ENCODE data around the gene IGF2BP3.
"Not testable (repeated sequence)": the region's sequence is repeated elsewhere in the genome, so short reads cannot be mapped to it uniquely, and the experiment has no call there.

The IGF2BP3 gene
- 0.18 to 0.22 reads per million in 2 experiments for total RNA-seq

DNA sequence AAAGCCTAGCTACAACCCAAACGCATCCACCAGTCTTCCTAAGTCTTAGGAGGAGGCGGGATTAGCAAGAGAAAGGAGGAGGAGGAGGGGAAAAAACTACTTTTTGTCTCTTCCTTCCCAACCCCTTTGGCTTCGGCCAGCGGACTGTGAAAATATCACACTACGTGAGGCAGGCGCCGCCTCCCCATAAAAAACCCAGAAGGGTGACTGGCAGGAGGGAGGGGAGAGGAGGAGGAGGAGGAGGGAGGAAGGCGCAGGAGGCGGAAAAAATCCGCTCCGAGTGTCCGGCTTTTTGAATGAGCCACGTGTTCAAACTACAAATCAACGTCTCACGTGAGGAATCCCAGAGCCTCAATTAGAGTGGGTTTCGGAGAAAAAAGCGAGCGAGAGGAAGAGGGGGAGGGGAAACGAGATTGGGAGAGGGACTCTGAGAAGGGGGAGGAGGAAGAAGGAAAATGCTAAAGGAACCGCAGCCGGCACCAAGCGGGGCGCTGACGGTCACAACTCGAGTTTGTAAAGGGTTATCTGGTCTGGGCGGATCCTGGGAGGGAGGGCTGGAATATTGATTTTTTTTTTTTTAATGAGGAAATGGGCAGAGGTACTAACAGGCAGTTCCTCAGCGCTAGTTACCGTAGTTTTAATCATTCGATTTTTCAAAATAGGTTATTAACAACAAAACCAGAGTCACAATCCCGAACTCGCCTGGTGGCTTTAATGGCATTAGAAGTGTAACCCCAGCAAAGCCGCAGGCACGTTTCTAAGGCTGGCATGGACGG is at the start of gene IGF2BP3:
Gene IGF2BP3 (minus strand): TSS at position 162 of the 776 bp plus-strand sequence. CDS start 381 bp downstream, outside the sequence.
- no peak for DNase-seq (ENCODE audit: low read depth)

DNA sequence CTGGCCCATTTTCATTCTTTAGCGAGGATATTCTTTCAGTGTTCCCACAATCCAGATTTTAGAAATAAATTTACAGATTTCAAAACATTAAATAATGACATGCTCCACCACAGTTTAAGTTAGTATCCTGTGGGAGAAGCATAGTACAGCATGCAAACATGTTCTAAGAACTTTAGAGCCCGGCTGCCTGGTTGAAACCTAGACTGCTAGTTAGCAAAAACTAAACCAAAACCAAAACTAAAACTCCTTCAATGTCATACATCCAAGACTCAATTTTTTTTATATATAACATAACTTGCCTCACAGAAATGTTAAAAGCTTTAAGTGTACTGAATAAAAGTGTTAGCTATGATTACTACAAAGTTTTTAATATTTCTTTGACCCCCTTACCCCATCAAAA is 44.5 kb upstream of the IGF2BP3 start:
- no peak for DNase-seq (ENCODE audit: low read depth)

DNA sequence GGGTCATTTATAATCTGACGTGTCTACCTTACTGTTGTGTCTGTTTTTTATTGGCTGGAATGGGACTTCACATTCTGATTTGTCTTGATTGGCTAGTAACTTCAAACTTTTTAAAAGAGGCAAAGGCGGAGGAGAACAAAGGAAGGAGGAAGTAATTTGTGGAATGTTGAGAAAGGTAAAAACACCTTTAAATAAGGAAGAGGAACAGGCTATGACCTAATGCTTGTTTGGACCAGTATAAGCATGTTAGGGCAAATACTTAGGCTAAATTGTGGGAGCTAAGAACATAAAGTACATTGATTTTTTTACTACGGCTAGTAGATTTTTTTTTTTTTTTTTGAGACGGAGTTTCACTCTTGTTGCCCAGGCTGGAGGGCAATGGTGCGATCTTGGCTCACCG is 43.5 kb upstream of the IGF2BP3 start:
- not testable (repeated sequence) for DNase-seq (ENCODE audit: low read depth)

DNA sequence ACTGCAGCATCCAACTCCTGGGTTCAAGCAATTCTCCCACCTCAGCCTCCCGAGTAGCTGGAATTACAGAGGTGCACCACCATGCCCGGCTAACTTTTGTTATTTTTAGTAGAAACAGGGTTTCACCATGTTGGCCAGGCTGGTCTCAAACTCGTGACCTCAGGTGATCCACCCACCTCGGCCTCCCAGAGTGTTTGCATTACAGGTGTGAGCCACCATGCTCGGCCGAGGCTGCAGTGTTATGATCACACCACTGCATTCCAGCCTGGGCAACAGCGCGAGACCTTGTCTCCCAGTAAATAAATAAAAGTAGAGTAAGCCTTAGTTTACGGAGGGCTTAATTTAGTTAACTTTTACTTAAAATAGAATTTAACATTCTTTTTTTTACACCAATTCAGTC is 23.7 kb upstream of the IGF2BP3 start:
- DNase-seq (ENCODE audit: low read depth) = no peak

DNA sequence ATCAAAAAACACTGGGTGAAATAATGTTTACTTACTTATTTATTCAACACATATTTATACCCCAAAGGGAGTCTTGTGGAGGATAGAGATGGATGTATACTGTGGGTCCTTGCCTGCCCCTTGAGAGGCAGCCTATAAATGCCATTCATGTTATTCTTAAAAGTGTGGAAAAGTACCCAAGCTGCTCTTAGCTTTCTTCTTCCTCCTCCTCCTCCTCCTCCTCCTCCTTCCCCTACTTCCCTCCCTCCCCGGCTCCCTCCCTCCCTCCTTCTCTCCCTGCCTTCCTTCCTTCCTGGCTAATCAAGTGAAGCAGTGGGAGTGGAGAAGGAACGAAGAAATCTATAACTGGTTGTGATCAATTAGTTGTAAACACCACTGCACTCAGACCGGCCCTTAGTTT is 21.2 kb upstream of the IGF2BP3 start:
- DNase-seq (ENCODE audit: low read depth) = no peak

DNA sequence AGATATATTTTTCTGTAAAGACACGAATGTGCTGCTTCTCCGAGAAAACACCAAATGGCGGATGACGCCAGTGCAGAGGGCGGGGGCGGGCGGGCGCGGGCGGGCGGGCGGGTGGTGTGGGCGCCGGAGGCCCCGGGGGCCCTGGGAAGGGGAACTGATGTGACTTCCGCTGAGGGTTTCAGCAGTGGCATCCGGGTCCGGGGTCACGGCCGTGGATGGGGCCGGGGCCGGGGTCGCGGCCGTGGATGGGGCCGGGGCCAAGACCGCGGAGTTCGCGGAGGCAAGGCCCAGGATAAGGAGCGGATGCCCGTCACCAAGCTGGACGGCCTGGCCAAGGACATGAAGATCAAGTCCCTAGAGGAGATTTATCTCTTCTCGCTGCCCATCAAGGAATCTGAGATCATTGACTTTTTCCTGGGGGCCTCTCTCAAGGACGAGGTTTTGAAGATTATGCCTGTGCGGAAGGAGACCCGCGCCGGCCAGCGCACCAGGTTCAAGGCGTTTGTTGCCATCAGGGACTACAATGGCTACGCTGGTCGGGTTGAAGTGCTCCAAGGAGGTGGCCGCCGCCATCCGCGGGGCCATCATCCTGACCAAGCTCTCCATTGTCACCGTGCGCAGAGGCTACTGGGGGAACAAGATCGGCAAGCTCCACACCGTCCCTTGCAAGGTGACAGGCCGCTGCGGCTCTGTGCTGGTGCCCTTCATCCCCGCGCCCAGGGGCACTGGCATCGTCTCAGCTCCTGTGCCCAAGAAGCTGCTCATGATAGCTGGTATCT is 20.3 kb upstream of the IGF2BP3 start:
- DNase-seq (ENCODE audit: low read depth) = peak; percentile 37

DNA sequence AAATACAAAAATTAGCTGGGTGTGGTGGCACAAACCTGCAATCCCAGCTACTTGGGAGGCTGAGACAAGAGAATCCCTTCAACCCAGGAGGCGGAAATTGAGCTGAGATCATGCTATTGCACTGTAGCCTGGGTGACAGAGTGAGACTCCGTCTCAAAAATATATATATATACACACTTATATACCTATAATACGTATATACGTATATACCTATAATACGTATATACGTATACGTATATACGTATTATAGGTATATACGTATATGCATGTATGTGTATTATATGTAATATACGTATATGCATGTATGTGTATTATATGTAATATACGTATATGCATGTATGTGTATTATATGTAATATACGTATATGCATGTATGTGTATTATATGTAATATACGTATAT is 18.4 kb upstream of the IGF2BP3 start:
- not testable (repeated sequence) for DNase-seq (ENCODE audit: low read depth)

DNA sequence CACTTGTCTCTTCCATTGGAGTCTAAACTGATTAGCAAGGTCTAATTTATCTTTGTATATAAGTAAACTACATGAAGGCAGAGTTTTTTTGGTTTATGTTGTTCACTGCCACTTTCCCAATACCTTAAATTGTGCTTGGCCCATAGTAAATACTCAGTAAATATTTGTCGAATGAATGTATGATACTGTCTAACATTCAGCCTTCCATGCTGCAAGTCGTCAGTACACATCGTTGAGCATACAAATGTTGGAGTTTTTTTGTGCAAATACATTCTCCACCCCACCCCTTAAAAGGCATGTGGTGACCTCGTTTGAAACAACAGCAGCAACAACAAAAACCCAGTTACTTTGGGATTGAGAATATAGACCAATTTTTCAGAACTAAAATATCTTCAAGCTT is 17.4 kb upstream of the IGF2BP3 start:
- DNase-seq (ENCODE audit: low read depth) = no peak

DNA sequence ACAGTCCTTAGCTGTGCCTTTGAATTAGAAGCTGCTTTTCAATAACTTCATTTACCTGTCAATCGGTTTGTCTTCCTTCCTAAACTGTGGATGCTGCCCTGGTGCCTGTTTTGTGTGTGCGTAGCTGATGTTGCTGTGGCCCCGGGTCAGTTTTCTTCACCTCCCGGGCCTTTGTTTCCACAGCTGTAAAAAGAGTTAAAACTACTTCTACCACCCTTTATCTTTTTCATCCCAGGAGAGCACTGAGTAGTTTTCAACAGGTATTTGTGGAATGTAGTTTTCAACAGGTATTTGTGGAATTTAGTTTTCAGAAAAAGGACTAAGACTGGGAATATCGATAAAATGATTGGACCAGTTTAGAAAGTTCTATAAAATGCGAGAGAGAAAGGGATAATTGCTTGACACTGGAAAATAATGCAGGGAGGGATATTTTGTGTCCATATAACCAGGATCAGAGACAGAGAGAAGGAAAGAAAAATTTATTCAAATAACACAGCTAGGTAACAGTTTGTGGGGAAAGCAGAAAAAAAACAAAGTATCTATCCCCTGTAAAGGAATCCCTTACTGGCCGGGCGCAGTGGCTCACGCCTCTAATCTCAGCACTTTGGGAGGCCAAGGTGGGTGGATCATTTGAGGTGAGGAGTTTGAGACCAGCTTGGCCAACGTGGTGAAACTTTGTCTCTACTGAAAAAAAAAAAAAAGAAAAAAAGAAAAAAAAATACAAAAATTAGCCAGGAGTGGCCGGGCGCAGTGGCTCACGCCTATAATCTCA is 15.9 kb upstream of the IGF2BP3 start:
- DNase-seq (ENCODE audit: low read depth) = no peak

DNA sequence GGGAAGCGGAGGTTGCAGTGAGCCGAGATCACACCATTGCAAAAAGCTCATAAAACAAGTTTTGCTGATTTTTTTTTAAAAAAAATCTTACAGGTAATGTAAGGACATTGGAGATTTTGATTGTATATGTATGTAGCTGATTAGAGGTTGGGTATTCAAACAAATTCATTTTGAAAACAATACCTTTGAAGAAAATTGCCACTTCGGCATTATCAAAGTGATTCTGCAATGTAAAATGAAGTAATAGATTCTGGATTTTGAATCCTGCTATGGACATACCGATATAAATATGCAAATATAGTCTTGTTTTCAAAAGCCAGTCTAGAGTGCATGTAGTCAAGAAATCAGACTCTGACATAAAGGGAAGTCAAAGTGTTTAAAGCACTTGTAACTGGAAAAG is 12.4 kb upstream of the IGF2BP3 start:
- DNase-seq (ENCODE audit: low read depth) = no peak

DNA sequence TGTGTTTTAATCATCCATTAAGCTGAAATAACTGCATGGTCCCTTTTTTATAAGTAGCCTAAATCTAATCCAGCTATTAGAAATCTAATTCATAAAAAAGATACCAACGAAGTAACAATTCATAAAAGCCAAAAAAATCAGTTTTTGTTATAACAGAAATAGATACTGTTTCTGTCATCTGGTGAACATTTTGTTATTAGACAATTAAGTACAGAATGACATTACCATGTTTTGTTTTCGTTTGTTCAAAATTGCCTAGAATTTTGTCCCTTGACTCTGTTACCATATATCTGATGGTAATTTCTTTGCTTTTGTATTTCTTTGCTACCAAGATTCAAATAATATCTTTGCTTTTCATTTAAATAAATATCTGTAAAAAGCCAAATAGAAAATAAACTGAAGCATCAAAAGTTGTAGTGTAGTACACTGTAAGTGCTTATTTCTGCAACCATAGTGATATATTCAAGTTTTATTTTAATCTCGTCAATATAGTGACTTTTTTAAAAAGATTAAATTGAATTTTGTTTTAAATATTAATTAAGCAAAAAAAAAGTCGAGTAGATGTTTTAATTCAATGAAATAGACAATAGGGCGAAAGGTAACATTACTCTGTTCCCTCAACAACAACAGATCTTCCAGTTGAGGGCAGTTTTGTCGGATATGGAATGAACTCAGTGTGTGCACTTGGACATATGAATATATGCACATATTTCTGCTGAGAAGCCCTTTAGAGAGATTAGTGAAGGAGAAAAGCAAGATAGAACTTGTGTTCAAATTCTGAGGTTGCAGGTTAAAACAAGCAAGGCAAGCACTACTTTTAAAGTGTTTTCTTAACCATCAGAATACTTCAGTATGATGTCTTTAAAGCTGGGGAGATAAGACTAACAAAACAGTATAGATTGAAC is 7.9 kb upstream of the IGF2BP3 start:
- no peak for DNase-seq (ENCODE audit: low read depth)

DNA sequence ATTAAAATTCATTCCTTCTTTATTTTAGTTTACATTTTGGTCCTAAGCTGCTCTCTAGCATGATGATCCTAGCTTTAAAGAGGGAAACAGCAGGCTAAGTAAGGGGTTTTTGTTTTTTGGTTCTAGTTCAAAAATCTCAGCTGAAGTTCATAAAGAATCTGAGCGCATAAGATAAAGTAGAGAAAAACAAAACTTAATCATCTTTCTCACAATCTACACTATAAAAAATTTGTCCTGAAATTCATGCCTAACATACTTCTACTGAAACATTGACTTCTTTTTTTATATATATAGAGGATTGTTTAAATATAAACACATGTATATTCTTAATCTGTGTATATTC is 6.8 kb upstream of the IGF2BP3 start:
- no peak for DNase-seq (ENCODE audit: low read depth)

DNA sequence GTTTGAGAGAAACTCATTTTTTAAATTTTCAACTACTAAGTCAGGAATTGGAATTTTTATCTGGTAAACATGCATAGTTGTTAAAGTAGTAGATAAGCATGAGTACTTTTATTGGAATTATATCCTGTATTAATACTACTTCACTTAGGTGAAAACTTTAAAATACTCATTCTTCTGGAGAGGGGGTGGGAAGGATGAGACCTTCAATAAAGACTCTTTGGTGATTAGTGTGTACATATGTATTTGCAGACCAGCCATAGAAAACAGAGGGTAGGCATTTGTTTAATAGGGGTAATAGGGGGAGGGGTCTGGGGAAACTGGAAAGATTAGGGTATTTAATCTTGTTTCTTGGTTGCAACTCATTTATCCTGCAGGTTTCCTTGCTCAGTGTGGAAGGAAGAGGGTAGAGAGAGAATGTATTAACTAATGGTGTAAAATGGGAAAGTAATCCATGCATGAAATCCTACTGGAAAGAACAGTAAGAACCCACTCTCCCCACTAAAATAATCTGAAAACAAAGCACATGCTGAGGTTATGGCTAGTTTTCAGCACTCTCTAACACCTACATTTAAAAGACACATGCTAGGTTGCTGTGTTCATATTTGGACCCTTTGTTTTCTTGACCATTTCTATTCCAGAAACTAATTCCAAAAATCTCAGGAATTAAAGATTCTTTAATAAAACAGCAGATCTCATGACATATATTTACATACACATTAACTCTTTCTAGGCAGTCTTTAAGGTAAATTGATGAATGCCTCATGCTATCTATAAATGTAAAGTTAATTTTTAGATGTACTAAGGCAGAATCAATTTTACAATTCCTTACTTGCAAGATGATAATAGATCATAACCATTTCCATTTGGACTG is 6.2 kb upstream of the IGF2BP3 start:
- no peak for DNase-seq (ENCODE audit: low read depth)

DNA sequence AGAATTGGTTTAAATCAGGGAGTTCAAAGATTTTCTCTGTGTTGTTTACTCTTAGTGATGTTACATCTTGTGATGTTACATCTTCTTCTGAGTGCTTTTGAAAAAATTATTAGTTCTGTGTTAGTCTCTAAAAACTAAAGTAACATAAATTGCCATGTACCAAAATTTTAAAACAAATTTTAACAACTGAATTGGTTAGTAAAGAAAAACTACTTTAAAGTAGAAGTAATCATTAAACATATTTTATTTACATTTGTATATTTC is 5.2 kb upstream of the IGF2BP3 start:
- no peak for DNase-seq (ENCODE audit: low read depth)

DNA sequence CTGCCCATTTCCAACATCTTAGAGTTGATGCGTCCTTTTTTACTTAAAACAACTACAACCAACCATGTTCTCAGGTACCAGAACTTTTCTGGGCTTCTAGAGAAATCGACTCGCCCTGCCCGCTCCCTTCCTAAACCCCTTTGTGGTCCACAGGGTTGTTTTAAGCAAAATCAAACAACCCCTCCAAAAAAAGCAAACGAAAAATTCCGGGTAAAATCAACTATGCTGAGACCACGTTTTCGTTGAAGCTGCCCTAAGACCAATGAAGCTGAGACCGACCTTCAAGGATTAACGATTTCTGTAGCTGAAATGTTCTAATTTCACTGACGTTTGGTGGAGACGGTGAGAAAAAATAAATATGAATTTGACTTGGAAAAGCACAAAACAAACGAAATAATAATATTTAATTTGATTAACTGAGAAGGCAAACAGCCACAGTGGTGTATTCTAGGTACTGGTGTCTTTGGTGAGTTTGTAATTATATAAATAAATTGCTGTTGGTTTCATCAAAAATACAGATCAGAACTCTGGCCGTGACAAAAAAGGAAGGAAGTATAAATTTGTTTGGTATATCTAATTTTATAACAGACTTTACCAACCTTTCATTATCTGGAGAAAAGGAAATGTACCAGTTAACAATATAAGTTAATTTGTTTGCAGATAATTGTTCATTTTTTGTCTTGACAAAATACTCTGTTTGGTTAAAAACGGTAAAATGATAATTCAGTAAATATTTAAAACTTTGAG is 4.7 kb upstream of the IGF2BP3 start:
- DNase-seq (ENCODE audit: low read depth) = no peak

DNA sequence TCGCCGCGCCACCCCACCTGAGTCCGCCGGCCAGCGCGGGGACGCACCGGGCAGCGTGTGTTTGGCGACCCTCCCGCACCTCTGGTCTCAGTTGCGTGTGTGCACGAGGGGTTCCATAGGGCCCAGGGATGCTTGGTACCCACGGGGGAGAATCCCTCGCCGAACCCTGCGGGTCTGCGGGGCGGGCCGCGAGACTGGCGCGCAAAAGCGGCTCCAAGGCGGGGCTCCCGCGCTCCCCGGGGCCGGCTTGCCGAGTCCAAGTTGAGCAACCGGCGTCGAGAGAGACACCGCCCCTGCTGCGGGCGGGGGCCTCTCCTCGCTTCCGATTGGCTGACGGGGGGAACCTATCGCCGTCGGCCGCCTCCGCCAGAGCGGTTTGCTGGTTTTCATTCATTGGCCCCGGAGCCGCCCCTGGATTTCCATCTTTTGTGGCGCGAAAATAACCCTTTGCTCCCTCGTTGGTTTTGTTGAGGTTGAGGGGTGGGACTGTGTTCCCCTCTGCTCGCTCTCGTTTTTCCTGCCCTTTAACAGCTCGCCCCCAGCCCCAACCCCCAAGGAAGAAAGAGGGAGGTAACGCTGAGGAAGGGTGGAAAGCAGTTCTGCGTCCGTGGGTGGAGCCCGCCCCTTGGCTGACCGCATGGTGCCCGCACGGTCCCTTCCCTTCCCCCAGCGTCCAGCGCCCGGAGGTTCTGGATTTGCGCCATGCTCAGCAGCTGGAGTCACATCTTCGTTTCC is 4.0 kb upstream of the IGF2BP3 start:
- DNase-seq (ENCODE audit: low read depth) = no peak

DNA sequence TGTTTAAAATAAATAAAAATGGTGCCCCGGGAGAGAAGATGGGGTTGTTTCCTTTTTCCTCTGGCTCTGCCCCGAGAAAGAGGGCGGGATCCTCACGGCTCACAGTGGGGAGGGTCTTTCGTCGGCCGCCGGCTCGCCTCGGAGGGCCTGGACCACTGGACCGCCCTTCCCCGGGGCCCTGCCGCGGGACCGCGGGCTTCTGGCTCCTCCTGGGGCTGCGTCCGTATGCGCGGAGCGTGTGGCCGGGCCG is 3.5 kb upstream of the IGF2BP3 start:
- DNase-seq (ENCODE audit: low read depth) = no peak

DNA sequence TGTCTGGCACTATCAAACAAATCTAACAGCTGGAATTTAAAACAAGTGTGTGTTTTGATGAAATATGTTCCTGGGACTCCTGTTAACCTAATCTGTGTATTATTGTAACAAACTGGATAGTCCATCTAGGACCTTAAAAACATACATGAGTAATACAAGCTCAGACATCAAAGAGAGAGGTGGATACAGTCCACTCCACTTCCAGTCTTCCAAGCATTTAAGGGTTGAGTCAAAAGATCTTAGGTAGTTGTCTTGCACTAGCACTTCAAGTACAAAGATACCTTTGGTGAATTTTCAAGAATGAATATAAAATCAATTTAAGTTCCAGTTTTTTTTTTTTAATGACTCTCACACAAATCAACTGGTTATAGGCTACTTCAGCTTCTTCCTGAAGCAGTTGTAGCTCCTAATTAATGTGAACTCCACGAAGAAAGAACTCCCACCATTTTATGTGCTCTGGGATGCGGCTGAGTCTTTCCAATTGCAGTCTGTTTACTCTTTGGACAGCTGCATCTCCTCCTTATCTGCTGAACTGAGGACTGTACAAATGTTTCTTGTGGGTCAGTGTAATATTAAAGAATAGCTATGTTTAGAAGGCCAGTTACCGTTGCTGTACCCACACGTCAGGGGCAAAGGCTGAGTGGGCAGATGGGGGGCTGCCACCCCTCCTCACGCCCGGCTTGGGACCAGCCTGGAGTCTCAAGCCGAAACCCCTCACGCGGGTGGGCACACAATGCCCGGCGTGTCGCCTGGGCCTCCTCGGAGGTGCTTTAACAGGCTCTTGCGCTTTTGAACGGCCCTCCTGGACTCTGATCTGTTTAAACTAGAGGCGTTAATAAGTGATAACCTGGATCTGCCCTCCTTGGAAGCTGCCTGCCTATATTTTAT is 2.9 kb upstream of the IGF2BP3 start:
- no peak for DNase-seq (ENCODE audit: low read depth)

DNA sequence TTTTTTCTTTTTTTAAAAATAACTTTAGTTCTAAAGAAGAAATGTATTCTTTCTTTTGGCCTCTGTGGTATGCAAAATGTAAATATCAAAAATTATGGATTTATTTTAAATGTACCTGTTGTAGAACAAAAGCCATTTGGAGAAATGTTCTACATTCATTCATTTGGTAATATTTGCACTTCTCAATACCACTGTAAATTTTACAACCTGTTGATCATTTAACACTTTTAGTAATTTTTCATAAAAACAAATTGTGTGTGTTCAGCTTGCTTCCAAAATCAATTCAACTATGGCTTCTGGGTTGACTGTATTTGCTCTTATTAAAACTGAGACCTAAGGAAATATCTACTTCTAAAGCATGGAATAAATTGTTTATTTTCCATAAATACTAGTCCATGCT is 2.3 kb upstream of the IGF2BP3 start:
- no peak for DNase-seq (ENCODE audit: low read depth)
